ENCODE data around the gene OFD1.

- TF ChIP-seq POLR2A (IDR thresholded peaks at IDR 0.05; ENCODE audit: low read length) (no peak), GATA1 (IDR thresholded peaks at IDR 0.05; ENCODE audit: low read depth, low read length) (no peak)
Observed at GRCh38 chrX:13776387-13776786, 41.8 kb downstream of the OFD1 start.

Data from erythroblast (primary cell).